ENCODE measurements around the gene DRD2.

DRD2 gene

DNA sequence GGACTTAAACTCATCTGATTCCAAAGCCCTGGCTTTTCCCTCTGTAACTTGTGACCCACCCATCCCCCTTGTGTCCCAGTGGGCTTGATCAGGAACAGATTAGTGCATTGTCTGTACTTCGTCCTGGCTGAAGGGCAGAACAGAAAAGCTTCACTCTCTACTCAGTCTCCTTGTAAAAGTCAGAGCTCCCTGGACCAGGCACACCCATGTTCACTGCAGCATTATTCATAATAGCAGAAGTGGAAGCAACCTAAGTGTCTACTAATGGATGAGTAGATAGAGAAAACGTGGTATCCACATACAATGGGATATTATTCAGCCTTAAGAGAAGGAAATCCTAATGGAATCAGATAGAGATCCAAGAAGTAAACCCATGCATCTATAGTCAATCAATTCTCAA lies 20.7 kb downstream of the DRD2 start:
- H3K4me3 ChIP-seq (ENCODE audit: control insufficient read depth, low read depth, low read length), result no peak overlapping the region
- TF ChIP-seq, protein P1, sequence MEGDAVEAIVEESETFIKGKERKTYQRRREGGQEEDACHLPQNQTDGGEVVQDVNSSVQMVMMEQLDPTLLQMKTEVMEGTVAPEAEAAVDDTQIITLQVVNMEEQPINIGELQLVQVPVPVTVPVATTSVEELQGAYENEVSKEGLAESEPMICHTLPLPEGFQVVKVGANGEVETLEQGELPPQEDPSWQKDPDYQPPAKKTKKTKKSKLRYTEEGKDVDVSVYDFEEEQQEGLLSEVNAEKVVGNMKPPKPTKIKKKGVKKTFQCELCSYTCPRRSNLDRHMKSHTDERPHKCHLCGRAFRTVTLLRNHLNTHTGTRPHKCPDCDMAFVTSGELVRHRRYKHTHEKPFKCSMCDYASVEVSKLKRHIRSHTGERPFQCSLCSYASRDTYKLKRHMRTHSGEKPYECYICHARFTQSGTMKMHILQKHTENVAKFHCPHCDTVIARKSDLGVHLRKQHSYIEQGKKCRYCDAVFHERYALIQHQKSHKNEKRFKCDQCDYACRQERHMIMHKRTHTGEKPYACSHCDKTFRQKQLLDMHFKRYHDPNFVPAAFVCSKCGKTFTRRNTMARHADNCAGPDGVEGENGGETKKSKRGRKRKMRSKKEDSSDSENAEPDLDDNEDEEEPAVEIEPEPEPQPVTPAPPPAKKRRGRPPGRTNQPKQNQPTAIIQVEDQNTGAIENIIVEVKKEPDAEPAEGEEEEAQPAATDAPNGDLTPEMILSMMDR (IDR thresholded peaks at IDR 0.05; ENCODE audit: control insufficient read depth, insufficient read depth, low read depth, low read length, missing control alignments), result no peak
- DNase-seq (ENCODE audit: low read depth), result no peak

GRCh38 chr11:113449743-113450142 lies 25.5 kb downstream of the DRD2 start:
- TF ChIP-seq, protein P1 (IDR thresholded peaks at IDR 0.05; ENCODE audit: control insufficient read depth, insufficient read depth, low read depth, low read length, missing control alignments), result no peak
- DNase-seq (ENCODE audit: low read depth), result no peak
- no peak overlapping the region for H3K4me3 ChIP-seq (ENCODE audit: control insufficient read depth, low read depth, low read length)

DNA sequence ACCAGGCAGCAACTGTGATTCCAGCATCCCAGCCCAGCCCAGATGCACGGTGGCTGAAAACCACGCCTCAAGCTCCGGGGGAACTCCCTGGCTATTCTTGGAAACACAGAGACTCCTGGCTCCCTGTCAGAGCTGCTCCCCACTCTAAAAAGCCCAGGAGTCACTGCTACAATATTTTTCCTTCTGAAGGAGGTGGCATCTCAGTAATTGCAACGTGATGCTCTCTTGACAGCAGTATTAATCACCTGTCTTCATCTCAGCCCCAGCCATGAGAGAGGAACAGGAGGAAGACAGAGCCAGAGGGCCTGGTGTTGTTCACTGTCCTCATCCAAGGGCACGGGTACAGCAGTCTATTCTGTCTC lies 26.9 kb downstream of the DRD2 start:
- TF ChIP-seq, protein P1 (IDR thresholded peaks at IDR 0.05; ENCODE audit: control insufficient read depth, insufficient read depth, low read depth, low read length, missing control alignments), result no peak
- DNase-seq (ENCODE audit: low read depth), result no peak

DNA sequence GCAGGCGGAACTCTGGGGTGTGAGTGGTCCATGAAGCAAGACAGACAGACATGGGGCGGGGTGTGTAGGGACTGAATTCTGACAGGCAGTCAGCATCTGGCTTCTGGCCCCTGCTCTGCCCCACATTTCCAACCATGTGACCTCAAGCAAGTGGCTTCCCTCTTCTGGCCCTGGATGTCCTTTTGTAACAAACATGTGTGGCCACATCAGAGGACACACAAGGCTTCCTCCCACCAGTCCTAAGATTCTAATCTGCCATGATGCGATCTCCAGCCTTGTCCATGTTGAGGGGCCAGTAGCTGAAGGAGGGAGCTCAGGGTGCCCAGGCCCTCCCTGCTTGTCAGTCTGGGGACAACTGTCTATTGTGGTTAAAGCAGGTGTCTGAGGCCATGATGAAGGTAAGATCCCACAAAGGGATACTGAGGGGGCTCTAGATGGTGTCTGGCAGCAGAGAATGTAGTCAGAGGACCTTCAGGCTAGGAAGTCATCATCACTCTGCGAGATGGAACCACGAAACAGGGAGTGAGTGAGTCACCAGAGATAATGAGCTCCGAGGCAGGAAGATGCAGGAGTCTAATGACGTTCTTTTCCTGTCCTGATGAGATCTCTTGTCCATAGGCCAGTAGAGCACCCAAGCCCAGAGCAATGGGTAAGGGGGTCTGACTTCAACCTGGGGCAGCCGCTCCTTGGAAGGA lies 27.4 kb downstream of the DRD2 start:
- H3K4me3 ChIP-seq (ENCODE audit: control insufficient read depth, low read depth, low read length), result no peak overlapping the region
- peak; percentile 42 for DNase-seq (ENCODE audit: low read depth)
- TF ChIP-seq, protein P1 (IDR thresholded peaks at IDR 0.05; ENCODE audit: control insufficient read depth, insufficient read depth, low read depth, low read length, missing control alignments), result no peak

More for the DNA sequence above, 26.9 kb downstream of the DRD2 start:
- H3K4me3 ChIP-seq (ENCODE audit: control insufficient read depth, low read depth, low read length), result no peak overlapping the region

DNA sequence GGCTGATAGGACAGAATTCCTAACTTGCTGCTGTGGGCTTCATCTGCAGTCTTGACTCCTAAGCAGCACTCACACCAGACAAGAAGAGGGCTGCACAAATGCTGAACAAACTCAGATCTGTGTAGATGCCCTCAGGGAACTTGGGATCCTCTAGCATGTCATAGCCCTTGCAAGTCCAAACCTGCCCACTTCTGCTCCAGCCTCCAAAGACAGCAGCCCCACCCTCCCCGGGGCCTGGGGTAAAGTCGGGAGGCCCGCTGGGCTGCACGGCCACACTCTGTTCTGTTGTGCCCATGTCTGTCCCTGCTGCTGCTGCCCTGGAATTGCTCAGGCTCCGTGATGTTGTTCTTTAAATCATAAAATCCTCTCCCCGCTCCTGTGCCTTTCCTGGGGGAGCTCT lies 28.3 kb downstream of the DRD2 start:
- TF ChIP-seq, protein P1 (IDR thresholded peaks at IDR 0.05; ENCODE audit: control insufficient read depth, insufficient read depth, low read depth, low read length, missing control alignments), result no peak
- no peak for DNase-seq (ENCODE audit: low read depth)
- H3K4me3 ChIP-seq (ENCODE audit: control insufficient read depth, low read depth, low read length), result no peak overlapping the region

GRCh38 chr11:113446112-113446511 lies 29.1 kb downstream of the DRD2 start:
- no peak overlapping the region for H3K4me3 ChIP-seq (ENCODE audit: control insufficient read depth, low read depth, low read length)
- no peak for DNase-seq (ENCODE audit: low read depth)
- TF ChIP-seq, protein P1 (IDR thresholded peaks at IDR 0.05; ENCODE audit: control insufficient read depth, insufficient read depth, low read depth, low read length, missing control alignments), result no peak
